SH-SY5Y (cell line): Measurements from ENCODE around the gene RGL4.

Experiments used
- GATA2 ChIP-seq: IDR thresholded peaks from 2 replicates; pipeline ENCODE4 v1.6.1; 2011; ENCODE audit warnings: mild to moderate bottlenecking, low read depth, low read length
- GATA3 ChIP-seq: IDR thresholded peaks from 2 replicates; pipeline ENCODE4 v1.6.1; 2011; ENCODE audit warnings: low read depth, mild to moderate bottlenecking, low read length, moderate library complexity

GRCh38 chr22:23685205-23685784 lies 5.5 kb upstream of the RGL4 start:
- TF ChIP-seq GATA2, result no peak
- TF ChIP-seq GATA3, result no peak
